Measurements from ENCODE around the gene ANO10.

GRCh38 chr3:43613976-43614375, 7.8 kb downstream of the ANO10 start:
- TF ChIP-seq, protein P1, sequence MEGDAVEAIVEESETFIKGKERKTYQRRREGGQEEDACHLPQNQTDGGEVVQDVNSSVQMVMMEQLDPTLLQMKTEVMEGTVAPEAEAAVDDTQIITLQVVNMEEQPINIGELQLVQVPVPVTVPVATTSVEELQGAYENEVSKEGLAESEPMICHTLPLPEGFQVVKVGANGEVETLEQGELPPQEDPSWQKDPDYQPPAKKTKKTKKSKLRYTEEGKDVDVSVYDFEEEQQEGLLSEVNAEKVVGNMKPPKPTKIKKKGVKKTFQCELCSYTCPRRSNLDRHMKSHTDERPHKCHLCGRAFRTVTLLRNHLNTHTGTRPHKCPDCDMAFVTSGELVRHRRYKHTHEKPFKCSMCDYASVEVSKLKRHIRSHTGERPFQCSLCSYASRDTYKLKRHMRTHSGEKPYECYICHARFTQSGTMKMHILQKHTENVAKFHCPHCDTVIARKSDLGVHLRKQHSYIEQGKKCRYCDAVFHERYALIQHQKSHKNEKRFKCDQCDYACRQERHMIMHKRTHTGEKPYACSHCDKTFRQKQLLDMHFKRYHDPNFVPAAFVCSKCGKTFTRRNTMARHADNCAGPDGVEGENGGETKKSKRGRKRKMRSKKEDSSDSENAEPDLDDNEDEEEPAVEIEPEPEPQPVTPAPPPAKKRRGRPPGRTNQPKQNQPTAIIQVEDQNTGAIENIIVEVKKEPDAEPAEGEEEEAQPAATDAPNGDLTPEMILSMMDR (IDR thresholded peaks at IDR 0.05), result no peak
- no peak for TF ChIP-seq POLR2A (IDR thresholded peaks at IDR 0.05)

All from thyroid gland (tissue), 4 donors.